Central memory CD8-positive, alpha-beta T cell (primary cell): Measurements from ENCODE around the gene PCNT.
A peak's percentile ranks its signal among the peaks of the same experiment; 100 is the strongest.

ENCODE experiments used
- ATAC-seq: fragments of 150-1000 bp; cut with Tn5 transposase; replicated peaks from 2 replicates; pipeline ENCODE4 v1.10.0; 2022; ENCODE audit warnings: mild to moderate bottlenecking, moderate FRiP score, moderate number of reproducible peaks; ENCODE audit not compliant: poor library complexity, severe bottlenecking; ENCODE audit errors: extremely low read depth
- DNase-seq, 2 donors: peaks; one replicate each; pipeline ENCODE4 v3.0.0; 2021; ENCODE audit warnings: low spot score in 2 of 2
- H3K27ac Mint-ChIP-seq: one replicate; pipeline ENCODE4 v1.8.0; 2022; ENCODE audit warnings: low read depth, mild to moderate bottlenecking, moderate library complexity, mixed read lengths
- H3K27me3 Mint-ChIP-seq: one replicate; pipeline ENCODE4 v1.8.0; 2022; ENCODE audit warnings: mixed read lengths
- H3K36me3 Mint-ChIP-seq: one replicate; pipeline ENCODE4 v1.8.0; 2022; ENCODE audit warnings: mild to moderate bottlenecking, moderate library complexity, mixed read lengths; ENCODE audit not compliant: insufficient read depth
- H3K4me1 Mint-ChIP-seq: one replicate; pipeline ENCODE4 v1.8.0; 2022; ENCODE audit warnings: mixed read lengths
- H3K4me3 Mint-ChIP-seq: one replicate; pipeline ENCODE4 v1.8.0; 2022; ENCODE audit warnings: mild to moderate bottlenecking, moderate library complexity, mixed read lengths
- H3K9me3 Mint-ChIP-seq: one replicate; pipeline ENCODE4 v1.8.0; 2022; ENCODE audit warnings: mixed read lengths

Gene PCNT

GRCh38 chr21:46349134-46349760, 25.3 kb downstream of the PCNT start:
- Mint-ChIP-seq H3K36me3 (peaks cover 37% of the 10 kb centered on the region), H3K4me1 (no peaks in the 10 kb centered on the region), H3K4me3 (no peak overlapping the region)

DNA sequence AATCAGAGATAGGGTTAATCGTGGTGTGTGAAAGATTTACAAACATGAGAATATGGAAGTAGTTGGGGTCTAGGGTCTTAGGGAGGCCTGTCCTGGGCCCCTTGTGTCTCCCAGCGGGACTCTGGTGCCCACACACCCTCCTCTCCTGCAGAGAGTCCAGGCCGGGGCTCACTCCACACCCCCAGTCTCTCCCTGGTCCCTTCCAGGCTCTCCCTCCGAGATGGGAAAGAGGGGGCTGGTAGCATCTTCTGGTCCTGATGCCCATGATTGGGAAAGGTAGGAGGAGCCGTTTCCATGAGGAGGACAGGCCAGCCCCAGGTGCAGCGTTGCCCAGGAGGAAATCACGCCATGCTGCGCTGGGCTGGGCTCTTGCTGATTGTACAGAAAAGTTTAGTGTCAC, 26.6 kb downstream of the PCNT start:
- no peak for ATAC-seq
- no peak for DNase-seq
- Mint-ChIP-seq H3K4me1 (no peaks in the 10 kb centered on the region), H3K27ac (no peak overlapping the region), H3K36me3 (peaks cover 38% of the 10 kb centered on the region), H3K27me3 (no peaks in the 10 kb centered on the region), H3K4me3 (no peak overlapping the region), H3K9me3 (no peaks in the 10 kb centered on the region)

More at GRCh38 chr21:46349134-46349760, 25.3 kb downstream of the PCNT start:
- Mint-ChIP-seq H3K9me3 (no peaks in the 10 kb centered on the region), H3K27ac (no peak overlapping the region), H3K27me3 (no peaks in the 10 kb centered on the region)
- ATAC-seq = no peak
- DNase-seq = no peak

GRCh38 chr21:46350981-46351380, 27.0 kb downstream of the PCNT start:
- H3K27me3 Mint-ChIP-seq = no peaks in the 10 kb centered on the region
- H3K4me1 Mint-ChIP-seq = no peaks in the 10 kb centered on the region
- peaks cover 35% of the 10 kb centered on the region for H3K36me3 Mint-ChIP-seq
- no peak overlapping the region for H3K27ac Mint-ChIP-seq
- no peak for ATAC-seq
- H3K9me3 Mint-ChIP-seq = no peaks in the 10 kb centered on the region
- no peak overlapping the region for H3K4me3 Mint-ChIP-seq
- no peak for DNase-seq

- H3K4me3 Mint-ChIP-seq = no peak overlapping the region
- H3K27ac Mint-ChIP-seq = no peak overlapping the region
- H3K4me1 Mint-ChIP-seq = no peaks in the 10 kb centered on the region
- H3K27me3 Mint-ChIP-seq = no peaks in the 10 kb centered on the region
- H3K9me3 Mint-ChIP-seq = no peaks in the 10 kb centered on the region
- ATAC-seq (no peak), DNase-seq (no peak)
- H3K36me3 Mint-ChIP-seq = peaks cover 33% of the 10 kb centered on the region
Observed at GRCh38 chr21:46351476-46352163, 27.7 kb downstream of the PCNT start.

DNA sequence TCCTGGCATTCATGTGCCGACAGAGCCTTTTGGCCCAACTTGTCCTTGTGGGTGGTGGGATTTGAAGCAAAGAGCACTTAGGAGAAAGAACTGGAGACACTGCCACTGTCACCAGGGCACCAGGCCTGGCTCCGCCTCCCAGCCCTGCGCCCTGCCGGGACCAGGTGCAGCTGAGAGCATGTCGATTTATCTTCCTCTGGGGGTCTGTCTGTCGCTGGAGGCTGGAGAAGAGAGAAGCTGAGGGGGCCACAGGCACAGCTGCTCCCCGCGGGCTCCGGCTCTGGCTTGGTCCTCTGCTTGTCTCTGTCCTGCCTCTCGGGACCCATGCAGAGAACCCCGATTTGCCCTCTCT, 28.2 kb downstream of the PCNT start:
- Mint-ChIP-seq H3K27ac (no peak overlapping the region), H3K9me3 (no peaks in the 10 kb centered on the region), H3K4me3 (no peak overlapping the region), H3K36me3 (peaks cover 34% of the 10 kb centered on the region), H3K27me3 (no peaks in the 10 kb centered on the region), H3K4me1 (no peaks in the 10 kb centered on the region)
- ATAC-seq (no peak), DNase-seq (no peak)

GRCh38 chr21:46352913-46353312, 29.0 kb downstream of the PCNT start:
- no peak for ATAC-seq
- H3K27me3 Mint-ChIP-seq = no peaks in the 10 kb centered on the region
- H3K9me3 Mint-ChIP-seq = no peaks in the 10 kb centered on the region
- H3K36me3 Mint-ChIP-seq = peaks cover 33% of the 10 kb centered on the region
- no peak overlapping the region for H3K27ac Mint-ChIP-seq
- no peak for DNase-seq
- H3K4me1 Mint-ChIP-seq = no peaks in the 10 kb centered on the region
- H3K4me3 Mint-ChIP-seq = no peak overlapping the region

GRCh38 chr21:46354046-46354445, 30.1 kb downstream of the PCNT start:
- DNase-seq = no peak
- Mint-ChIP-seq H3K4me3 (no peak overlapping the region), H3K27me3 (no peaks in the 10 kb centered on the region), H3K27ac (no peak overlapping the region), H3K36me3 (peaks cover 33% of the 10 kb centered on the region), H3K9me3 (no peaks in the 10 kb centered on the region), H3K4me1 (no peaks in the 10 kb centered on the region)
- no peak for ATAC-seq

- DNase-seq (no peak), ATAC-seq (no peak)
- Mint-ChIP-seq H3K27me3 (no peaks in the 10 kb centered on the region), H3K27ac (no peak overlapping the region), H3K9me3 (no peaks in the 10 kb centered on the region), H3K4me1 (no peaks in the 10 kb centered on the region), H3K36me3 (peaks cover 35% of the 10 kb centered on the region), H3K4me3 (no peak overlapping the region)
Observed at GRCh38 chr21:46354518-46354917, 30.6 kb downstream of the PCNT start.

DNA sequence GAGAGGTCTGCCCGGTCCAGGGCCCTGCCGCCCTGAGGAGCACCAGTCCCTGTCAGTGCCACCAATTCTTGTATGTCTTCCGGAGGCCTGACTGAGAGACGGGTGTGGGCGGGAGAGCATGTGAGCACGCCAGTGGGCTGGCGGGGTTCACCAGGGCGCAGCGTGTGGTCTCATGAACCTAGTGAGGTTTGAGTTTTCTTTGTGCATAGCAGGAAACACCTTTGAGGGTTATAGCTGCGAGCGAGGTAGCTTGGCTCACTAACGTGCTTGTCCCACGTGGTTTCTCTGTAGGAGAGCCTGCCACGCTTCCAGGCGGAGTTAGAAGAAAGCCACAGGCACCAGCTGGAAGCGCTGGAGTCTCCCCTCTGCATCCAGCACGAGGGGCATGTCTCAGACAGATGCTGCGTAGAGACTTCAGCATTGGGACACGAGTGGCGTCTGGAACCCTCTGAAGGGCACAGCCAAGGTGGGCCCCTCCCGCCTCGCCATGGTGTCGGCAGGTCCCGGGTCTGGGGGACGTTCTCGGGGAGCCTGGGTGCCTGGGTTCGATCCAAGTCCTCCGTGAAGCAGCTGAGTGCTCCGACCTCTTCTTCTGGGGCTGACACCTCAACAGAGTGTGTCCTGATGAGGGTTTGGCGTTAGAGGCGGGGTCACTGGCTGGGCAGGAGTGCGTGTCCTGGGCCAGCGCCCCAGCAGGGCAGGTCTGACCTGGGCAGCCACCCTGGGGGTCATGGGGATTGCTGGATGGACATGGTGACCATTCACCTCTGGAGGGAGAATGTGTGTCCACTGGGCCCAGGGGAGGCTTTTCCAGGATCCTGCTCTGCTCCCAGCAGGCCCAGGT, 31.4 kb downstream of the PCNT start:
- no peaks in the 10 kb centered on the region for H3K9me3 Mint-ChIP-seq
- H3K4me1 Mint-ChIP-seq = no peaks in the 10 kb centered on the region
- no peak for DNase-seq
- peak; percentile 10 for ATAC-seq
- peaks cover 38% of the 10 kb centered on the region for H3K36me3 Mint-ChIP-seq
- H3K27me3 Mint-ChIP-seq = no peaks in the 10 kb centered on the region
- H3K4me3 Mint-ChIP-seq = no peak overlapping the region
- H3K27ac Mint-ChIP-seq = no peak overlapping the region

DNA sequence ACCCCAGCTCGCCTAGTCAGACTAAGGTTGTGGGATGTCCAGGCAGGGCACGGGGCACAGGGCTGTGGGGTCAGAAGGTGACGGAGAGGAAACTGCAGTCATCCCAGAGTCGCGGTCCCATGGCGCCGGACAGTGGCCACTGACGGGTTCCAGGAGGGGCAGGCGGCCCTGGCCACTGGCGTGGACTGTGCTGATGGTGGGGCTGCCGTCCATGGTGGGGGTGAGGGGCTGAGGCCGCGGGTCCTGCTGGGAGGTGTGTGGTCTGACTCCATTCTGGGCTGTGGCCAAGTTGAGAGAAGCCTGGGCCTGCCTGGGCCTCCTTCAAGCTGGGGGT, 32.0 kb downstream of the PCNT start:
- no peaks in the 10 kb centered on the region for H3K9me3 Mint-ChIP-seq
- ATAC-seq = no peak
- no peaks in the 10 kb centered on the region for H3K27me3 Mint-ChIP-seq
- H3K36me3 Mint-ChIP-seq = peaks cover 35% of the 10 kb centered on the region
- no peak for DNase-seq
- H3K4me3 Mint-ChIP-seq = no peak overlapping the region
- no peaks in the 10 kb centered on the region for H3K4me1 Mint-ChIP-seq
- H3K27ac Mint-ChIP-seq = no peak overlapping the region

DNA sequence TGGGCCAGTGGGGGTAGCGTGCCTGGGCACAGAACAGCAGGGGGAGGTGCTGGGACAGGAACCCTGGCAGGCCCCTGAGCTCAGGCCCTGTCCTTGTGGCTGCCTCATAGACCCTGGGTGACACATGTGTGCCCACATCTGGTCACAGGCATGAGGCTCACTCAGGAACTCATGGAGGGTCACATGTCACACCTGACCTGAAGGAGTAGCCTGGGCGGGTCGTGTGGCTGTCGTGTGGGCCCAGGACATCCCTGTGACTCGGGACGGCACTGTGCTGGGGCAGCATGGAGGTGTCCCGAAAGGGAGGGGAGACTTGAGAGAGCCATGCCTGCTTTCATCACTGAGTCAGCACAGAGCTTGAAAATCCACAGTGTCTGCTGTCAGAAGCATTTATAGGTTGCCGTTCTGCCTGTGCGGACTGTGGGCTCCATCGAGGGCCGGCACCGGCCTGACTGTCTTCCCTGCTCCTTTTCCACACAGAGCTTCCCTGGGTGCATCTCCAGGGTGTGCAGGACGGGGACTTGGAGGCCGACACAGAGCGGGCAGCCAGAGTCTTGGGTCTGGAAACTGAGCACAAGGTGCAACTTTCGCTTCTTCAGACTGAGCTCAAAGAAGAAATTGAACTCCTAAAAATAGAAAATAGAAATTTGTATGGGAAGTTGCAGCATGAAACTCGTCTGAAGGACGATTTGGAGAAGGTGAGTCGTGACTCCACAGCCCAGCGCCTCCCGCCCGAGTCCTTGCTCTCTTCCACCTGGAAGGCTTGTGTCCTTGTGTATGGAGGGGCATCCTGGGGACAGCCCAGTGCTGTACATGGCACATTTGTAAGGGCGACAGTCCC, 32.8 kb downstream of the PCNT start:
- DNase-seq (no peak), ATAC-seq (no peak)
- Mint-ChIP-seq H3K9me3 (no peaks in the 10 kb centered on the region), H3K4me1 (no peaks in the 10 kb centered on the region), H3K36me3 (peaks cover 34% of the 10 kb centered on the region), H3K27me3 (no peaks in the 10 kb centered on the region), H3K27ac (no peak overlapping the region), H3K4me3 (no peak overlapping the region)

DNA sequence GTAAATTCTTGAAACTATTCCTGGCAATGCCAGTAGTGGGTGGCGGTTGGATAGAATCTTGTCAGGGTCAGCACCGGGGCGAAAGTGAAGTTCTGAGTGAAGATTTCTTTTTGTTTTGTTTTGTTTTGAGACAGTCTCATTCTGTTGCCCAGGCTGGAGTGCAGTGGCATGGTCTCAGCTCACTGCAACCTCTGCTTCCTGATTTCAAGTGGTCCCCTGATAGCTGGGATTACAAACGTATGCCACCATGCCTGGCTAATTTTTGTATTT, 33.3 kb downstream of the PCNT start:
- H3K9me3 Mint-ChIP-seq = no peaks in the 10 kb centered on the region
- no peak for DNase-seq
- no peaks in the 10 kb centered on the region for H3K4me1 Mint-ChIP-seq
- no peak for ATAC-seq
- no peak overlapping the region for H3K27ac Mint-ChIP-seq
- H3K36me3 Mint-ChIP-seq = peaks cover 38% of the 10 kb centered on the region
- no peaks in the 10 kb centered on the region for H3K27me3 Mint-ChIP-seq
- H3K4me3 Mint-ChIP-seq = no peak overlapping the region
